ENCODE measurements around the gene UPF2. TPM values are rescaled to one million over a fixed set of nuclear protein-coding genes. Genes with fewer than 3 reads are reported as not detected.
"Not testable (repeated sequence)": the region's sequence is repeated elsewhere in the genome, so short reads cannot be mapped to it uniquely, and the experiment has no call there.

The UPF2 gene
- total RNA-seq, 1 donor from 2014 or later, result 11.3 TPM

- no peak overlapping the region for H3K4me3 ChIP-seq (ENCODE audit: low read depth, low read length)
- no peak for TF ChIP-seq CTCF (conservative IDR thresholded peaks at IDR 0.05; ENCODE audit: low read depth, low read length)
- no peak for DNase-seq (ENCODE audit: low read depth)
These were observed 30.9 kb upstream of the UPF2 start for GRCh38 chr10:12073526-12073925.

- not testable (repeated sequence) for H3K4me3 ChIP-seq (ENCODE audit: low read depth, low read length); DNase-seq (ENCODE audit: low read depth)
These were observed 28.8 kb upstream of the UPF2 start for GRCh38 chr10:12071441-12071840.

GRCh38 chr10:12068449-12069269, 26.1 kb upstream of the UPF2 start, which contains the start of gene DHTKD1:
Gene DHTKD1 (plus strand): TSS chr10:12068954. CDS start chr10:12069034, 80 bp downstream.
- DNase-seq (ENCODE audit: low read depth), result peak; percentile 45
- peak within 1 kb of the TSS; percentile 90 for H3K4me3 ChIP-seq (ENCODE audit: low read depth, low read length)
- peak; percentile 45 for TF ChIP-seq CTCF (conservative IDR thresholded peaks at IDR 0.05; ENCODE audit: low read depth, low read length)

GRCh38 chr10:12067336-12067735, 24.7 kb upstream of the UPF2 start:
- no peak for TF ChIP-seq CTCF (conservative IDR thresholded peaks at IDR 0.05; ENCODE audit: low read depth, low read length)
- peak; percentile 66 for DNase-seq (ENCODE audit: low read depth)
- no peak overlapping the region for H3K4me3 ChIP-seq (ENCODE audit: low read depth, low read length)

- no peak overlapping the region for H3K4me3 ChIP-seq (ENCODE audit: low read depth, low read length)
- no peak for TF ChIP-seq CTCF (conservative IDR thresholded peaks at IDR 0.05; ENCODE audit: low read depth, low read length)
- DNase-seq (ENCODE audit: low read depth), result no peak
These were observed 20.8 kb upstream of the UPF2 start for GRCh38 chr10:12063483-12063818.

GRCh38 chr10:12062754-12063482, 20.3 kb upstream of the UPF2 start:
- H3K4me3 ChIP-seq (ENCODE audit: low read depth, low read length), result no peak overlapping the region
- no peak for TF ChIP-seq CTCF (conservative IDR thresholded peaks at IDR 0.05; ENCODE audit: low read depth, low read length)

DNA sequence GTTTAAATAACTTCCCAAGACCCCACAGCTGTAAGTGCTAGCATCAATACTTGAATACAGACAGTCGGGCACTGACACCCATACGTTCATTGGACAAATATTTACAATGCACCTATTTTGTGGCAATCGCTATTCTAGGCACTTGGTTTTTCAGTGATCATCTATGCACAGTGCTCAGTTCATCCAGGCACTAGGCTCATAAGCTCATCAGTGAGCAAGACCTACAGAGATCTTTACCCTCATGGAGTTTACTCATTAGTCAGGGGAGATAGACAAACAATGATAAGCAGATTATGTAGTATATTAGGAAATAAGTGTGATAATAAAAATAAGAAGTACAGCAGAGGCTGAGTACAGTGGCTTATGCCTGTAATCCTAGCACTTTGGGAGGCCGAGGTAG, 18.5 kb upstream of the UPF2 start:
- no peak overlapping the region for H3K4me3 ChIP-seq (ENCODE audit: low read depth, low read length)
- no peak for TF ChIP-seq CTCF (conservative IDR thresholded peaks at IDR 0.05; ENCODE audit: low read depth, low read length)
- no peak for DNase-seq (ENCODE audit: low read depth)

More at GRCh38 chr10:12062754-12063482, 20.3 kb upstream of the UPF2 start:
- no peak for DNase-seq (ENCODE audit: low read depth)

All from epithelial cell of proximal tubule (primary cell).